ENCODE data around the gene CCDC38. TPM values are rescaled to one million over a fixed set of nuclear protein-coding genes. Genes with fewer than 3 reads are reported as not detected.

The CCDC38 gene
- polyA plus RNA-seq, 1 donor from 2014 or later: not detected

DNA sequence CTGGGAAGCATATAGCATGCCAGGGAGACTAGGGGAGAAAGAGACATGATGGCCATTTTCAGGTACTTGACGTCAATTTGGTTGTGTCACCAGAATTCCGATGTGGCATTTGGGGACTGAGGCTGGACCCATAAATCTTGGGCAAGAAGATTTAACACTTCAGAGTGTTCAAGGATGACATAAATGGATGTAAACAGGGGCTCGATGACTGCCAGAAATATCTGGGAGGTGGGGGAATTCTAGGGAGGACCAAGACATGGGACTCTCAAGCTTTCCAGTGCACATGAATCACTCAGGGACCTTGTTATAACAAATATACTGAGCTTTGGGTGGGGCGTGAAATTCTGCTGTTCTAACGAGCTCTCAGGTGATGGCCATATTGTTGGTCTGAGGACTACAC lies 35.9 kb upstream of the CCDC38 start:
- Histone ChIP-seq H3K27me3 (ENCODE audit: insufficient read depth, low read depth, low read length) (no peaks in the 10 kb centered on the region), H3K4me3 (ENCODE audit: low read length) (no peak overlapping the region), H3K79me2 (replicated peaks; ENCODE audit: insufficient read depth, low read length) (no peaks in the 10 kb centered on the region), H3K9ac (ENCODE audit: low read length) (no peak overlapping the region), H4K20me1 (ENCODE audit: insufficient read depth) (no peaks in the 10 kb centered on the region), H2AFZ (ENCODE audit: low read depth, low read length) (no peak overlapping the region), H3K36me3 (ENCODE audit: insufficient read depth, low read length) (no peaks in the 10 kb centered on the region), H3K4me2 (ENCODE audit: low read length) (no peak overlapping the region), H3K27ac (ENCODE audit: low read length) (no peak overlapping the region), H3K9me2 (ENCODE audit: insufficient read depth, low read length) (no peaks in the 10 kb centered on the region), H3F3A (ENCODE audit: insufficient read depth, low read length, poor library complexity, severe bottlenecking) (no peaks in the 10 kb centered on the region), H3K9me3 (ENCODE audit: low read length) (no peaks in the 10 kb centered on the region)
- TF ChIP-seq MXI1 (conservative IDR thresholded peaks at IDR 0.05; ENCODE audit: poor library complexity, severe bottlenecking) (no peak), EP300 (conservative IDR thresholded peaks at IDR 0.05; ENCODE audit: poor library complexity, severe bottlenecking) (no peak), RAD21 (conservative IDR thresholded peaks at IDR 0.05) (no peak), TAF1 (IDR thresholded peaks at IDR 0.05; ENCODE audit: low read depth) (no peak), SMC3 (conservative IDR thresholded peaks at IDR 0.05; ENCODE audit: poor library complexity) (no peak), EZH2 (IDR thresholded peaks at IDR 0.05; ENCODE audit: borderline replicate concordance, insufficient read depth, low read length, poor library complexity, severe bottlenecking) (no peak), POLR2AphosphoS5 (IDR thresholded peaks at IDR 0.05) (no peak)
- TF ChIP-seq, protein P1, sequence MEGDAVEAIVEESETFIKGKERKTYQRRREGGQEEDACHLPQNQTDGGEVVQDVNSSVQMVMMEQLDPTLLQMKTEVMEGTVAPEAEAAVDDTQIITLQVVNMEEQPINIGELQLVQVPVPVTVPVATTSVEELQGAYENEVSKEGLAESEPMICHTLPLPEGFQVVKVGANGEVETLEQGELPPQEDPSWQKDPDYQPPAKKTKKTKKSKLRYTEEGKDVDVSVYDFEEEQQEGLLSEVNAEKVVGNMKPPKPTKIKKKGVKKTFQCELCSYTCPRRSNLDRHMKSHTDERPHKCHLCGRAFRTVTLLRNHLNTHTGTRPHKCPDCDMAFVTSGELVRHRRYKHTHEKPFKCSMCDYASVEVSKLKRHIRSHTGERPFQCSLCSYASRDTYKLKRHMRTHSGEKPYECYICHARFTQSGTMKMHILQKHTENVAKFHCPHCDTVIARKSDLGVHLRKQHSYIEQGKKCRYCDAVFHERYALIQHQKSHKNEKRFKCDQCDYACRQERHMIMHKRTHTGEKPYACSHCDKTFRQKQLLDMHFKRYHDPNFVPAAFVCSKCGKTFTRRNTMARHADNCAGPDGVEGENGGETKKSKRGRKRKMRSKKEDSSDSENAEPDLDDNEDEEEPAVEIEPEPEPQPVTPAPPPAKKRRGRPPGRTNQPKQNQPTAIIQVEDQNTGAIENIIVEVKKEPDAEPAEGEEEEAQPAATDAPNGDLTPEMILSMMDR (IDR thresholded peaks at IDR 0.05; ENCODE audit: poor library complexity, severe bottlenecking): no peak
- TF ChIP-seq, protein P2, sequence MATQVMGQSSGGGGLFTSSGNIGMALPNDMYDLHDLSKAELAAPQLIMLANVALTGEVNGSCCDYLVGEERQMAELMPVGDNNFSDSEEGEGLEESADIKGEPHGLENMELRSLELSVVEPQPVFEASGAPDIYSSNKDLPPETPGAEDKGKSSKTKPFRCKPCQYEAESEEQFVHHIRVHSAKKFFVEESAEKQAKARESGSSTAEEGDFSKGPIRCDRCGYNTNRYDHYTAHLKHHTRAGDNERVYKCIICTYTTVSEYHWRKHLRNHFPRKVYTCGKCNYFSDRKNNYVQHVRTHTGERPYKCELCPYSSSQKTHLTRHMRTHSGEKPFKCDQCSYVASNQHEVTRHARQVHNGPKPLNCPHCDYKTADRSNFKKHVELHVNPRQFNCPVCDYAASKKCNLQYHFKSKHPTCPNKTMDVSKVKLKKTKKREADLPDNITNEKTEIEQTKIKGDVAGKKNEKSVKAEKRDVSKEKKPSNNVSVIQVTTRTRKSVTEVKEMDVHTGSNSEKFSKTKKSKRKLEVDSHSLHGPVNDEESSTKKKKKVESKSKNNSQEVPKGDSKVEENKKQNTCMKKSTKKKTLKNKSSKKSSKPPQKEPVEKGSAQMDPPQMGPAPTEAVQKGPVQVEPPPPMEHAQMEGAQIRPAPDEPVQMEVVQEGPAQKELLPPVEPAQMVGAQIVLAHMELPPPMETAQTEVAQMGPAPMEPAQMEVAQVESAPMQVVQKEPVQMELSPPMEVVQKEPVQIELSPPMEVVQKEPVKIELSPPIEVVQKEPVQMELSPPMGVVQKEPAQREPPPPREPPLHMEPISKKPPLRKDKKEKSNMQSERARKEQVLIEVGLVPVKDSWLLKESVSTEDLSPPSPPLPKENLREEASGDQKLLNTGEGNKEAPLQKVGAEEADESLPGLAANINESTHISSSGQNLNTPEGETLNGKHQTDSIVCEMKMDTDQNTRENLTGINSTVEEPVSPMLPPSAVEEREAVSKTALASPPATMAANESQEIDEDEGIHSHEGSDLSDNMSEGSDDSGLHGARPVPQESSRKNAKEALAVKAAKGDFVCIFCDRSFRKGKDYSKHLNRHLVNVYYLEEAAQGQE (IDR thresholded peaks at IDR 0.05; ENCODE audit: borderline replicate concordance): no peak

DNA sequence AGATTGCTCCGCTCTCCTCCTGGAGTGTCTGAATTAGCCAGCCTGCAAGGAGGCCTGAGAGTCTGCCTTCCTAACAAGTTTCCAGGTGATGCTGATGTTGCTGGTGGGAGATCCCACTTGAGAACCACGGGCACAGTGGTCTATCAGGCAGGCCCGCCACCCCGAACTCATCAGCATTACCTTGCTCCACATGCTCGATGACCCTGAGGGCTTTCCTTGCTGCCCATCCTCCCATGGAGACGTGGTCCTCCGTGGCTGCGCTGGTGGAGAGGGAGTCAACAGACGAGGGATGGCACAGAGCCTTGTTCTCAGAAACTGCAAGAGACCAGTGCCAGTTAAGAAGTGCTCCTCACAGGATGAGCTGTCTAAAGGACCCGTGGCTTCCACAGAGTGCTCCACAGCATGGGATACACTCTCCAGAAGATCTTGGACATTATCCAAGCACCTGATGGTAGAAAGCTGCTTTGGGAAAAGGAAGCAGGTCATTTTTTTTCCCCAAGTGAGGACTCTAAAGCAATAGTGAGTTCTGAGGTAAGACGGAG lies 35.4 kb upstream of the CCDC38 start:
- H3K27ac ChIP-seq (ENCODE audit: low read length): no peak overlapping the region
- no peaks in the 10 kb centered on the region for H3K9me3 ChIP-seq (ENCODE audit: low read length)
- no peaks in the 10 kb centered on the region for H3K79me2 ChIP-seq (replicated peaks; ENCODE audit: insufficient read depth, low read length)
- TF ChIP-seq EZH2 (IDR thresholded peaks at IDR 0.05; ENCODE audit: borderline replicate concordance, insufficient read depth, low read length, poor library complexity, severe bottlenecking) (no peak), EP300 (conservative IDR thresholded peaks at IDR 0.05; ENCODE audit: poor library complexity, severe bottlenecking) (no peak)
- H4K20me1 ChIP-seq (ENCODE audit: insufficient read depth): no peaks in the 10 kb centered on the region
- no peak overlapping the region for H3K4me2 ChIP-seq (ENCODE audit: low read length)
- no peaks in the 10 kb centered on the region for H3F3A ChIP-seq (ENCODE audit: insufficient read depth, low read length, poor library complexity, severe bottlenecking)
- no peaks in the 10 kb centered on the region for H3K9me2 ChIP-seq (ENCODE audit: insufficient read depth, low read length)
- no peak overlapping the region for H3K4me3 ChIP-seq (ENCODE audit: low read length)
- H3K36me3 ChIP-seq (ENCODE audit: insufficient read depth, low read length): no peaks in the 10 kb centered on the region
- H3K9ac ChIP-seq (ENCODE audit: low read length): no peak overlapping the region
- H2AFZ ChIP-seq (ENCODE audit: low read depth, low read length): no peak overlapping the region
- H3K27me3 ChIP-seq (ENCODE audit: insufficient read depth, low read depth, low read length): no peaks in the 10 kb centered on the region

All from neural cell (in vitro differentiated cells).